Measurements from ENCODE around the gene AFDN. TPM values are rescaled to one million over a fixed set of nuclear protein-coding genes. Genes with fewer than 3 reads are reported as not detected.

Gene AFDN
- total and polyA plus RNA-seq, 2 experiments from 2014 or later, result 66.9 to 200 TPM

GRCh38 chr6:167863897-167864296 lies 37.2 kb downstream of the AFDN start:
- Histone ChIP-seq H3K4me2 (no peak overlapping the region), H2AFZ (no peak overlapping the region), H3K4me3 (no peak overlapping the region), H4K20me1 (replicated peaks; ENCODE audit: insufficient read depth) (0 out of 2 replicates have a peak, but pooled peaks cover 2% of the 10 kb centered on the region), H3K27me3 (ENCODE audit: insufficient read depth) (no peaks in the 10 kb centered on the region), H3K36me3 (ENCODE audit: insufficient read depth) (peaks cover 7% of the 10 kb centered on the region; the same call in 1 of the 2 replicates), H3K79me2 (replicated peaks; ENCODE audit: insufficient read depth) (peaks cover 99% of the 10 kb centered on the region), H3K4me1 (ENCODE audit: insufficient read depth) (peaks cover 38% of the 10 kb centered on the region), H3K27ac (ENCODE audit: low read depth) (no peak overlapping the region), H3F3A (replicated peaks; ENCODE audit: low read depth) (no peaks in the 10 kb centered on the region), H3K9me2 (ENCODE audit: insufficient read depth) (no peaks in the 10 kb centered on the region)
- ATAC-seq (no peak), DNase-seq (ENCODE audit: low spot score) (no peak)
- peaks cover 14% of the 10 kb centered on the region for H3K36me3 Mint-ChIP-seq (ENCODE audit: low read depth)
- H3K4me1 Mint-ChIP-seq, result peaks cover 48% of the 10 kb centered on the region
- no peak overlapping the region for H3K4me3 Mint-ChIP-seq
- no peak overlapping the region for H3K27ac Mint-ChIP-seq
- H3K9me3 Mint-ChIP-seq, result no peaks in the 10 kb centered on the region
- TF ChIP-seq ZNF331 (CRISPR knock-in tag; IDR thresholded peaks at IDR 0.05; ENCODE audit: low read depth), result no peak
- TF ChIP-seq ETS1 (IDR thresholded peaks at IDR 0.05), result no peak
- TF ChIP-seq CTCF (conservative IDR thresholded peaks at IDR 0.05; ENCODE audit: low read depth in 2 of 2), result no peak
- no peak for TF ChIP-seq CREB1 (CRISPR knock-in tag; IDR thresholded peaks at IDR 0.05; ENCODE audit: low read depth)
- no peak for TF ChIP-seq REST (IDR thresholded peaks at IDR 0.05; ENCODE audit: unreplicated experiment)
- TF ChIP-seq EZH2 (IDR thresholded peaks at IDR 0.05; ENCODE audit: low read depth, unreplicated experiment), result no peak
- no peak for TF ChIP-seq EZH2phosphoT487 (IDR thresholded peaks at IDR 0.05; ENCODE audit: unreplicated experiment)
- no peak for TF ChIP-seq NANOG (IDR thresholded peaks at IDR 0.05; ENCODE audit: borderline replicate concordance)
- TF ChIP-seq ZNF114 (CRISPR knock-in tag; IDR thresholded peaks at IDR 0.05), result no peak
- no peak for TF ChIP-seq POLR2AphosphoS5 (IDR thresholded peaks at IDR 0.05; ENCODE audit: low read depth)
- no peak for TF ChIP-seq JUNB (IDR thresholded peaks at IDR 0.05; ENCODE audit: unreplicated experiment)
- TF ChIP-seq ZNF462 (CRISPR knock-in tag; IDR thresholded peaks at IDR 0.05), result no peak
- no peak for TF ChIP-seq STAT1 (IDR thresholded peaks at IDR 0.05; ENCODE audit: unreplicated experiment)
- H3K27me3 Mint-ChIP-seq (ENCODE audit: insufficient read depth, low read depth, poor library complexity), result no peaks in the 10 kb centered on the region
